Hepatocyte (in vitro differentiated cells): ENCODE data around the gene LYRM4.

Source experiments
- EZH2 ChIP-seq: fragments of 200-600 bp; sonication (generic); IDR thresholded peaks from 2 replicates; pipeline ENCODE4 v1.6.1; 2016; ENCODE audit warnings: antibody characterized with exemption, mild to moderate bottlenecking, borderline replicate concordance
- EZH2phosphoT487 ChIP-seq: fragments of 200-600 bp; sonication (generic); IDR thresholded peaks from one replicate; pipeline ENCODE4 v1.6.1; 2018; ENCODE audit warnings: antibody characterized with exemption, mild to moderate bottlenecking, low read depth, moderate library complexity; ENCODE audit not compliant: unreplicated experiment, severe bottlenecking
- TF ChIP-seq, protein P1 (sequence below): fragments of 200-600 bp; sonication (generic); IDR thresholded peaks from 2 replicates; pipeline ENCODE4 v1.5.1; 2016; ENCODE audit warnings: antibody characterized with exemption, mild to moderate bottlenecking; ENCODE audit not compliant: poor library complexity

- TF ChIP-seq, protein P1, sequence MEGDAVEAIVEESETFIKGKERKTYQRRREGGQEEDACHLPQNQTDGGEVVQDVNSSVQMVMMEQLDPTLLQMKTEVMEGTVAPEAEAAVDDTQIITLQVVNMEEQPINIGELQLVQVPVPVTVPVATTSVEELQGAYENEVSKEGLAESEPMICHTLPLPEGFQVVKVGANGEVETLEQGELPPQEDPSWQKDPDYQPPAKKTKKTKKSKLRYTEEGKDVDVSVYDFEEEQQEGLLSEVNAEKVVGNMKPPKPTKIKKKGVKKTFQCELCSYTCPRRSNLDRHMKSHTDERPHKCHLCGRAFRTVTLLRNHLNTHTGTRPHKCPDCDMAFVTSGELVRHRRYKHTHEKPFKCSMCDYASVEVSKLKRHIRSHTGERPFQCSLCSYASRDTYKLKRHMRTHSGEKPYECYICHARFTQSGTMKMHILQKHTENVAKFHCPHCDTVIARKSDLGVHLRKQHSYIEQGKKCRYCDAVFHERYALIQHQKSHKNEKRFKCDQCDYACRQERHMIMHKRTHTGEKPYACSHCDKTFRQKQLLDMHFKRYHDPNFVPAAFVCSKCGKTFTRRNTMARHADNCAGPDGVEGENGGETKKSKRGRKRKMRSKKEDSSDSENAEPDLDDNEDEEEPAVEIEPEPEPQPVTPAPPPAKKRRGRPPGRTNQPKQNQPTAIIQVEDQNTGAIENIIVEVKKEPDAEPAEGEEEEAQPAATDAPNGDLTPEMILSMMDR = no peak
- TF ChIP-seq EZH2phosphoT487 (no peak), EZH2 (no peak)
These were observed 33.9 kb upstream of the LYRM4 start for GRCh38 chr6:5294392-5295211.
